ENCODE data around the gene COL18A1.
"Not testable (repeated sequence)": the region's sequence is repeated elsewhere in the genome, so short reads cannot be mapped to it uniquely, and the experiment has no call there.

The COL18A1 gene

DNA sequence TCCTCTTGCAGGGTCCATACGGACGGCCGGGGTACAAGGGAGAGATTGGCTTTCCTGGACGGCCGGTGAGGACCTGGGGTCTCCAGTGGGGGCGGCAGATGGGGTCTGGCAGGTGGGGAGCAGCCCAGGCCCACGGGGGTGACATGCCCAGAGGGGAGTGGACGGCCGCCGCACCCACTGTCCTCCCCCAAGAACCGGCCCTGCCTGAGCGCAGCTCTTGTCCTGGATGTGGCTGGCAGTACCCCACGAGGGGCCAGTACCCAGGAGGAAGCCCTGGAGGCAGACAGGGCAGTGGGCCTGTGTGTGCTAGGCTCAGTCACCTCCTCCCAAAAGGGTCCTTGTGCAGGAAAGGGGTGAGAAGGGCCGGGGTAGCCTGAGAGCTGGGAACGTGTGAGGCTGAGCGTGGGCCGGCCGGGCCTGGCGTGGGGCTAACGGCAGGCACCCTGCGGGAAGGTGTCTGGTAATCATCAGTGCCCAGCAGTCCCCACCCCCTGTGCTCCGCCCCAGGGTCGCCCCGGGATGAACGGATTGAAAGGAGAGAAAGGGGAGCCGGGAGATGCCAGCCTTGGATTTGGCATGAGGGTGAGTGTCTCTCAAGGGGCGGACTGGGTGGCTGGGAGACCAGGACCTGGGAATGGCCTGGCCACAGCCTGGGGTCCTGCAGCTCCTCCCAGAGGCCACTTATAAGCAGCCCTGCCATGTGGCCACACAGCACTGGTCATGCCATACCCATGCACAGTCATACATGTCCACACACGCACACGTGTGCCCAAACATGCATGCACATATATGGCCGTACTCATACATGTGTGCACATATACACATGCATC, 90.1 kb downstream of the COL18A1 start:
- no peak for DNase-seq (ENCODE audit: low spot score)

DNA sequence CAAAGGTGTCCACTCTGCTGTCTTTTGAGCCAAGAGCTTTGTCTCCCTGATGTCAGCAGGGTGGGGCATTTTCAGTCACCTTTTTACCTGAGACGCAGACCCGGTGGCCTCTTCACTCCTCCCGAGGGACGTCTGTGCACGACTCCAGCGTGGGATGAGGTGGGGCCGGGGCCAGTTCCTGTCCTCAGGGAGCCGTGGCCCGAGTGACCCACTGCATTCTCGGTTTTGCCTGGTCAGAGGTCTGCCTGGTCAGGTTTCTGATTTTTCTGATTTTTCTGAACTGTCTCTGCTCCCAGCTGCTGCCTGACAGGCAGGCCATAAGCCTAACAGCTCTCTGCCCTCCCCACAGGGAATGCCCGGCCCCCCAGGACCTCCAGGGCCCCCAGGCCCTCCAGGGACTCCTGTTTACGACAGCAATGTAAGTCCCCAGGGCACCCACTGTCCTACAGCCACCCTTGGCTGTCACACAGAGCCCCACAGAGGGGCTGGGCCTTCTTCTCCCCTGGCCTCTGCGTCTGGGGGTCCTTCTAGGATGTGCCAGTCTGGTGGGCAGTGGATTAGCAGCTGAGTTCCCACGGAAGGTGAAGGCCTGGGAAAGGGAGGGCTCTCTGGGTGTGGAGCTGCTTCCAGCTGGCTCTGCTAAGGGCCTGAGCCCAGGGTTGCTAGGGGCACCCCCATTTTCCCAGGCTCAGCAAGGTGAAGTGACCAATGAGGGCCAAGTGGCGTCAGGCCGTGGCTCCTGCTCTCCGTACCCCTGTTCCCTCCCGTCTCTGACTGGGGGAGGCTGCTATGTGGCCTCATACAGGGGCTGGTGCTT, 91.4 kb downstream of the COL18A1 start:
- no peak for DNase-seq (ENCODE audit: low spot score)

DNA sequence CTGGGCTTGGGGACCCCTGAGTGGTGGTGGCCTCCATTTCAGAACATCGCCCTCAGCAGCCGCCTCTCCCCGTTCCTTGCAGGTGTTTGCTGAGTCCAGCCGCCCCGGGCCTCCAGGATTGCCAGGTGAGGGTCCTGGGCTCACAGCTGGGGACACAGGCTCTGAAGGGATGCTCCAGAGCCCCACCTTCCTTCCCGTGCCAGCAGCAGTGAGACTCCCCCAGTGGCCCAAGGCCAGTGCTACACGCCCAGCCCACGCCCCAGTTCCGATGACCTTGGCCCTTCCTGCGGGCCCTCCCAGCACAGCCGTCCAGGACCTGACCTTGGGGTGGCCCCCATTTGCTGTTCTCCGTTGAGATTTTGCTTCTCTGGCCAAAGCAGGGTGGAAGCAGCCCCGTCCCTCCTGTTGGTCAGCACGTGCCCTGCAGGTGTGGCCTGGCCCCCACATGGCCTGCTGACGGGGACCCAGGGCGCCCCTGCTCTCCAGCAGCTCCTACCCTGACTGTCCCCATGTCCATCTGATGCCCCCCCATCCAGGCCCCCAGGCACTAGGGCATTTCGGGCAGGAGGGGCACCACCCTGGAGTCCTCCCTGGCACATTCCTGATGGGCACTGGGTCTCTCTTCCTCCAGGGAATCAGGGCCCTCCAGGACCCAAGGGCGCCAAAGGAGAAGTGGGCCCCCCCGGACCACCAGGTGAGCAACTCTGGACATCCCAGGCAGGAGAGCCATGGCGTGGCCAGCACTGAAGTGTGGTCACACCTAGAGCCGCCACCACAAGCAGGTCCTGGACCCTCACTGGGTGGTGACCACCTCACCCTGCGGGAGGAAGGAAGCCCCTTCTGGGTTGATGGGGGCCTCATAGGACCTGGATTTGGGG, 92.2 kb downstream of the COL18A1 start:
- no peak for DNase-seq (ENCODE audit: low spot score)

DNA sequence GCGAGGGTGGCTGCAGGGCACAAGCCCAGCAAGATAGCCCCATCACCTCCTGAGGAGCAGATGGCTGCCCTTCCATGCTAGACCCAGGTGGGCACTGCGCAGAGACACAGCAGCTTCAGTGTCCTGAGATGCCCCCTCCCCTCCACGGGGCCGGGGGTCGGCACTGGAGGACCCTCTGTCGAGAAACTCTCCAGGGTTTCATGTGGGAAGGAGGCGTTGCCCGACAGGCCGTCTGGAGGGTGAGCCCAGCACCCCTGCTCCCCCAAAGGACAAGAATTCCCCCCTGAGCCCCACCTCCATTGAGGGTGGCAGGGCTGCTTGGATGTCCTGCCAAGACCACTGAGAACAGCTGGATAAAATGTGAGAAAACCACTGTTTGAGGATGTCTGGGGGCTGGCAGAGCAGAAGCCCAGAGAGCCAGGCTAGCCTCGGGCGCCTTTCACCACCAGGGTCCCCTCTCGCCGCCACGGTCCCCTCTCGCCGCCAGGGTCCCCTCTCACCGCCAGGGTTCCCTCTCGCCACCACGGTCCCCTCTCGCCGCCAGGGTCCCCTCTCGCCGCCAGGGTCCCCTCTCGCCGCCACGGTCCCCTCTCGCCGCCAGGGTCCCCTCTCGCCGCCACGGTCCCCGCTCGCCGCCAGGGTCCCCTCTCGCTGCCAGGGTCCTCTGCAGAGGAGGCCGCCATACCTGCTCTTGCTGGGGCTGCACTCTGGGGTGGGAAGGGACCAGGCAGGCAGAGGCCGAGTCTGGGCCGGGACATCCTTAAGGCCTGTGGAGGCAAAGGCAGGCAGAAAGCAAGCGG, 93.1 kb downstream of the COL18A1 start:
- DNase-seq (ENCODE audit: low spot score) = no peak

- DNase-seq (ENCODE audit: low spot score) = no peak
These were observed 93.7 kb downstream of the COL18A1 start for GRCh38 chr21:45498646-45499000.

DNA sequence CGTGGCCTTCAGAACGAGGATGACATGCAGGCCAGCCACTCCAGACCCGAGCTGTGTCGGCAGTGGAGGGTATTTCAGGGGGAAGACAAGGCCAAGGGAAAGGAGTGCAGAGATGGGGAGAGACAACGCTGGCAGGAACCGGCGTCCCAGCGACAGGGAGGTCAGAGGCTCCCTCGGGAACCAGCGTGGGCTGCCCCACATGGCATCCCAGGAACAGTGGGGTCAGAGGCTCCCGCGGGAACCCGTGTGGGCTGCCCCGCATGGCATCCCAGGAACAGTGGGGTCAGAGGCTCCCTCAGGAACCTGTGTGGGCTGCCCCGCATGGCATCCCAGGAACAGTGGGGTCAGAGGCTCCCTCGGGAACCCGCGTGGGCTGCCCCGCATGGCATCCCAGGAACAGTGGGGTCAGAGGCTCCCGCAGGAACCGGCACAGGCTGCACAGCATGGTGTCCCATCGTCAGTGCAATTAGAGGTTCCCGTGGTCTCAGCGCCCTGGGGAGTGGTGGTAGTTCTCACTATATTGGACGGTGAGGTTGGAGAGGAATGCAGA, 94.3 kb downstream of the COL18A1 start:
- DNase-seq (ENCODE audit: low spot score) = no peak

GRCh38 chr21:45499970-45500577, 95.1 kb downstream of the COL18A1 start:
- DNase-seq (ENCODE audit: low spot score) = no peak

DNA sequence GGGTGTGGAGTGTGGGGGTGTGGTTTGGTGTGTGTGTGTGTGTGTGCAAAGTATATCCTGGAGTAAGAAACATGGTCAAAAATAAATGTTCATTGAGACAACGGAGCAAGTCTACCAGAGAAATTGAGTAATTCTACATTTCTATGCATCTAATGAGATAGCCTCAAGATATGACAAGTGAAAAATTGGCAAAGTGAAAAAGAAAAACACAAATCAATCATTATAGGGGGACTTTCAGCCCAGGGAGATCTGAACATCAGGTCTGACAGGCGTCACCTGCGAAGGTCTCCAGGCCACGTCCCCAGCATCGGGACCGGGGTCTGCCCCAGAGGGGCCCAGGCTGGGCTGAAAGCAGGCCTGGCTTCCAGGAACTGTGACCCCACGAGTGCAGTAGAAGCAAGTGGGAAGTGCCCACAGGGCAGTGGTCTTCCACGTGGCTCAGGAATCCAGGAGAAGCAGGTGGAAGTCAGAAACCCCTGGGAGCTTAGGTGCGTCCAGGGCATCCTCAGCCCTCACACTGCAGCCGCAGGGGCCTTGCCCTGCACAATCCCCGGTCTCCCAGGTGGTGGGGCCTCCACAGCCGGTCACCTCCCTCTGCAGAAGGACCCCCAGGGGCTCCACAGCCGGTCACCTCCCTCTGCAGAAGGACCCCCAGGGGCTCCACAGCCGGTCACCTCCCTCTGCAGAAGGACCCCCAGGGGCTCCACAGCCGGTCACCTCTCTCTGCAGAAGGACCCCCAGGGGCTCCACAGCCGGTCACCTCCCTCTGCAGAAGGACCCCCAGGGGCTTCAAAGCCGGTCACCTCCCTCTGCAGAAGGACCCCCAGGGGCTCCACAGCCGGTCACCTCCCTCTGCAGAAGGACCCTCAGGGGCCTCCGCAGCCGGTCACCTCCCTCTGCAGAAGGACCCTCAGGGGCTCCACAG, 96.4 kb downstream of the COL18A1 start:
- not testable (repeated sequence) for DNase-seq (ENCODE audit: low spot score)

DNA sequence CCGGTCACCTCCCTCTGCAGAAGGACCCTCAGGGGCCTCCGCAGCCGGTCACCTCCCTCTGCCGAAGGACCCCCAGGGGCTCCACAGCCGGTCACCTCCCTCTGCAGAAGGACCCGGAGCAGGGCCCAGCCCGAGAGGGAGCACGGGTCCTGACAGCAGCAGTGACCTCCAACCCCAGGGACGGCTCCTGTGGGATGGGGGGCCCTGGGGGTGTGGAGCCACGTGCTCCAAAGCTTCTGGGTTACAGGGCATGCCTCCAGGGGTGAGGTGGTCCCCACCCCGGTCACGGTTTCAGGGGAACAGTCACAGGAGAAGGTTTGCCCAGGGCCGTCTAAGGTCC, 97.0 kb downstream of the COL18A1 start:
- DNase-seq (ENCODE audit: low spot score) = no peak

- no peak for DNase-seq (ENCODE audit: low spot score)
These were observed 97.6 kb downstream of the COL18A1 start for GRCh38 chr21:45502600-45502999.

DNA sequence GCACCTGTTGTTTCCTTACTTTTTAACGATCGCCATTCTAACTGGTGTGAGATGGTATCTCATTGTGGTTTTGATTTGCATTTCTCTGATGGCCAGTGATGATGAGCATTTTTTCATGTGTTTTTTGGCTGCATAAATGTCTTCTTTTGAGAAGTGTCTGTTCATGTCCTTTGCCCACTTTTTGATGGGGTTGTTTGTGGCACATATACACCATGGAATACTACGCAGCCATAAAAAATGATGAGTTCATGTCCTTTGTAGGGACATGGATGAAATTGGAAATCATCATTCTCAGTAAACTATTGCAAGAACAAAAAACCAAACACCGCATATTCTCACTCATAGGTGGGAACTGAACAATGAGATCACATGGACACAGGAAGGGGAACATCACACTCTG, 98.3 kb downstream of the COL18A1 start:
- not testable (repeated sequence) for DNase-seq (ENCODE audit: low spot score)

DNA sequence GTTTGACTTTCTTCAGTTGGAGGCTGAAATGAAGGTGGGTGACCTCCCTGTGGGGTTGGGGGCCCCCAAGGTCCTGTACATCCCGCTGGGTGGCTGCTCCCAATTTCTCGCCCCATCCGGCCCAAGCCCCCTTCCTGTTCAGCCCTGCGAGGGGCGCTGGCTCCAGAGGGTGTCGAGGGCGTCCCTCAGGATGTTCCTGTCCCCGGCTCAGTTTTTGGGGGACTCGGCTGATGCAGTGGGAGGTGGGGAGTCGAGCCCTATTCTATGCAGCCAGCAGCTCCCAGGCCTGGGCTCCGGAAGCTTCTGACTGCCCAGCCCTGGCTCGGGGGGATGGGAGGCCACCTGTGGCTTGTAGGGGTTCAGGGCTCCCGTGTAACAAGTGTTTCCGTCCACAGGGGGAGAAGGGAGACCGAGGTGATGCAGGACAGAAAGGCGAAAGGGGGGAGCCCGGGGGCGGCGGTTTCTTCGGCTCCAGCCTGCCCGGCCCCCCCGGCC, 99.1 kb downstream of the COL18A1 start:
- no peak for DNase-seq (ENCODE audit: low spot score)

- no peak for DNase-seq (ENCODE audit: low spot score)
These were observed 99.8 kb downstream of the COL18A1 start for GRCh38 chr21:45504516-45505415.

DNA sequence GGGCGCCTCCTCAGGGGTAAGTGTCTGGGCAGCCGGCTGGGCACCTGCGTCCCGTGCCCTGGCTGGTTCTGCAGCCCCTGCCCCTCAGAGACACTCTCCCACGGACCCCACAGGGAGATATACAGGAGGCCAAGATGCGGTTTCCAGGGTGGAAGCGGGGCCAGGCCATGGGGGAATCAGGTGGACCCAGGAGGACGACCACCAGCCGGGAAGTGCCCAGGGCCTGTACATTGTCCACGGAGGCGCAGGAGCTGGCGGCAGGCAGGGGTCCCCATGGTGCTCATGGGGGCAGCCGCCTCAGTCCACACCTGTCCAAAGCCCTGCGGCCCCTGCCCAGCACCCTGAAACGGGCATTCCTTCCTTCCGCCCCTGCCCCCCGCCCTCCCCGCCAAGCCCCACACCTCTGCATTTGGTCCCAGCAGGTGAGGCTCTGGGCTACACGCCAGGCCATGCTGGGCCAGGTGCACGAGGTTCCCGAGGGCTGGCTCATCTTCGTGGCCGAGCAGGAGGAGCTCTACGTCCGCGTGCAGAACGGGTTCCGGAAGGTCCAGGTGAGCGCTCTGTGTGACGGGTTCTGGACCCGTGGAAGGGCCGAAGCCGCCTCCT, 100.6 kb downstream of the COL18A1 start:
- DNase-seq (ENCODE audit: low spot score) = no peak

DNA sequence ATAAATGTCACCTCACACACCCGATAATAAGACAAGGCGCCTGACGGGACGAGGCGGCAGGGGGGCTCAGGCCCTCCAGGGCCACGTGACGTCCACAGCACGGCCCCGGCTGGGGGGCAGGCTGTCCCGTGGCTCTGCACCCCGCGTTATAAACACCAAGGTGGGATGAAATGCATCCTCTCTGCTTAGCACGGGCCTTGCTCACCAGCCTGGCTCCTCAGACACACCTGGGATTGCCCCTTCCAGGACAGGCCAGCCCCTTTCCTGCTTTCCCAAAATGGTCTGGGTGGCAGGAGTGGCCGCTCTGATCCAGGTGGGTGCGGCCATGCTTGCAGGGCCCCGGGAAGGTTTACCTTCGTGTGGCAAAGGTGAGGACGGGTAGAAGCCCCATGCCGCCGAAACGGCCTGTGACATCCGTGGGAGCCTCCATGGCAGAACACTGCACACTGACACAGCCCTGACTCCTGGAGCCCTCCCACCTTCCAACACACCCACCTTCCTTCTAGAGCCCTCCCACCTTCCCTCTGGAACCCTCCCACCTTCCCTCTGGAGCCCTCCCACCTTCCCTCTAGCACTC, 101.4 kb downstream of the COL18A1 start:
- DNase-seq (ENCODE audit: low spot score) = no peak

DNA sequence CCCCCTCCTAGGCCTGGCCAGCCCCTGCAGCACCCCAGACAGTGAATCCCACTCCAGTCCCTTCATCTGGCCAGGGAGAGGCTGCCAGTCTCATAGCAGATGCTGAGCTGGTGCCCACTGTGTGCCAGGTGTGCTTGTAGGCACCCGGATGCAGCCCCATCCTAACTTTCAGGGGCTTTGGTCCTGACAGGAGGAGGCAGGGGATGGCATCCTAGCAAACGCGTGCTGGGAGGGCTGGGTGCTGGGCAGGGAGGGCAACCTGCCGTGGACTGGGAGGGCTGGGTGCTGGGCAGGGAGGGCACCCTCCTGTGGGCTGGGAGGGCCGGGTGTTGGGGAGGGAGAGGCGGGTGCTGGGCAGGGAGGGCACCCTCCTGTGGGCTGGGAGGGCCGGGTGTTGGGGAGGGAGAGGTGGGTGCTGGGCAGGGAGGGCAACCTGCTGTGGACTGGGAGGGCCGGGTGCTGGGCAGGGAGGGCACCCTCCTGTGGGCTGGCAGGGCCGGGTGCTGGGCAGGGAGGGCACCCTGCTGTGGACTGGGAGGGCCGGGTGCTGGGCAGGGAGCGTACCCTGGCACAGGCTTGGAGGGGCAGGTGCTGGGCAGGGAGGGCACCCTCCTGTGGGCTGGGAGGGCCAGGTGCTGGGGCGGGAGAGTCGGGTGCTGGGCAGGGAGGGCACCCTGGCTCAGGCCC, 102.0 kb downstream of the COL18A1 start:
- DNase-seq (ENCODE audit: low spot score) = no peak

DNA sequence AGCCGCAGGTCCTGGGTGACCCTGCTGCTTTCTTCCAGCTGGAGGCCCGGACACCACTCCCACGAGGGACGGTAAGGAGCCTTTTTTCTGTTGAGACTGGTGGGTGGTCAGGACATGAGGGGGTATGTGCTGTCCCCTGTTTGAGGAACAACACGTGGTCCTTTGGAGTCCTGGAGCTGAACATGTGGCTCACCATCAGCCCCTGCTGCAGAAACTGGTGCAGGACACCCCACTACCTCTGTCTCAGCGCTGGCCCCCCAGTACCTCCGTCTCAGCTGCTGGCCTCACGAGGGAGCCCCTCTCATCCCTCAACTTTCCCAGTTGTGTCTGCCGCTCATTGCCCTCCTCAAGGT, 102.5 kb downstream of the COL18A1 start:
- DNase-seq (ENCODE audit: low spot score) = no peak

All from LoVo (cell line).